Transverse colon (tissue), 4 donors: ENCODE measurements around the gene DYNC1H1. TPM values are rescaled to one million over a fixed set of nuclear protein-coding genes. Genes with fewer than 3 reads are reported as not detected.
"Not testable (repeated sequence)": the region's sequence is repeated elsewhere in the genome, so short reads cannot be mapped to it uniquely, and the experiment has no call there.

Source experiments
- DNase-seq: peaks from one replicate; pipeline ENCODE4 v3.0.0-alpha.2; 2019
- H3K27ac ChIP-seq, 4 donors: fragments of 200-600 bp; sonication (generic); 2 replicates each; pipeline ENCODE4 v1.5.1; 2016 to 2018; ENCODE audit warnings: inconsistent platforms in 4 of 4
- H3K27me3 ChIP-seq: fragments of 200-600 bp; sonication (generic); 2 replicates; pipeline ENCODE4 v1.5.1; 2017; ENCODE audit warnings: inconsistent platforms
- H3K36me3 ChIP-seq, 4 donors: fragments of 200-600 bp; sonication (generic); 2 replicates each; pipeline ENCODE4 v1.5.1; 2017 to 2019; ENCODE audit warnings: inconsistent platforms in 4 of 4
- H3K4me1 ChIP-seq, 4 donors: fragments of 200-600 bp; sonication (generic); 2 replicates each; pipeline ENCODE4 v1.5.1; 2017 to 2020; ENCODE audit warnings: inconsistent platforms in 4 of 4
- H3K4me3 ChIP-seq, 4 donors: fragments of 200-600 bp; sonication (generic); 1 replicate in 1 of 4; 2 replicates in 3 of 4; pipeline versions ENCODE4 v1.5.1 to v1.6.1; 2017 to 2019; ENCODE audit warnings: inconsistent platforms in 4 of 4
- H3K9me3 ChIP-seq, 2 donors: fragments of 200-600 bp; sonication (generic); 2 replicates each; pipeline ENCODE4 v1.5.1; 2017 to 2019; ENCODE audit warnings: inconsistent platforms in 2 of 2
- CTCF ChIP-seq, 5 experiments: fragments of 200-600 bp in 3 of 5; fragments of 450-650 bp in 2 of 5; sonication (generic) in 3 of 5; IDR thresholded peaks; 1 replicate in 2 of 5; 2 replicates in 3 of 5; pipeline ENCODE4 v1.5.1; 2016 to 2017; ENCODE audit warnings: antibody characterized with exemption in 5 of 5, inconsistent platforms in 3 of 5, mild to moderate bottlenecking in 2 of 5, moderate library complexity in 1 of 5
- EP300 ChIP-seq: sonication (generic); formaldehyde crosslinking; IDR thresholded peaks from one replicate; pipeline ENCODE4 v1.6.1; 2017; ENCODE audit warnings: antibody characterized with exemption, low read depth
- POLR2A ChIP-seq: fragments of 450-650 bp; IDR thresholded peaks from one replicate; pipeline ENCODE4 v1.6.1; 2016; ENCODE audit warnings: antibody characterized with exemption, mild to moderate bottlenecking, moderate library complexity
- POLR2AphosphoS5 ChIP-seq, 3 donors: sonication (generic); formaldehyde crosslinking; IDR thresholded peaks; one replicate each; pipeline ENCODE4 v1.6.1; 2016; ENCODE audit warnings: antibody characterized with exemption in 3 of 3
- WGBS, 2 donors: methylation state at CpG; one replicate each; pipeline ENCODE4 v1.1.5; 2018; ENCODE audit warnings: low coverage in 1 of 2; 5-methylcytosine and 5-hydroxymethylcytosine counted together
- in situ Hi-C, 4 donors: fragments of 200-750 bp; cut with MboI; loops; one replicate each; pipeline versions ENCODE4 v1.15.0 to v1.15.1; 2017; ENCODE audit warnings: low sequenced_read_pairs in 3 of 4, low pct_ligation_motif_present in 1 of 4, low pct_unique_long_range_greater_than_20kb in 1 of 4
- intact Hi-C: fragments of 100-400 bp; cut with DNase I; formaldehyde crosslinking; loops from one replicate; pipeline ENCODE4 v1.15.1; 2023; ENCODE audit warnings: low total_unique reads
- total RNA-seq, 4 donors: library from RNA; depleted of rRNA; stranded (reverse); fragments of >200 nt; gene quantifications; one replicate each; pipeline ENCODE4 v1.1.0, GENCODE V29; 2016

The DYNC1H1 gene
- total RNA-seq, 4 donors from 2014 or later: 471 to 647 (median 482) TPM

- intact Hi-C loops (no loop called here), in situ Hi-C loops (loop anchor here in 1 of 4 donors (25.0 kb wide), 1 partner anchor 254 kb away; the partner anchor contains the start of genes MOK and ZNF839)
- Histone ChIP-seq H3K4me1 (peaks cover 0 to 8% (median 3%) of the 10 kb centered on the region in 4 donors), H3K9me3 (no peaks in the 10 kb centered on the region), H3K4me3 (no peak overlapping the region), H3K27ac (no peak overlapping the region), H3K27me3 (no peaks in the 10 kb centered on the region), H3K36me3 (no peaks in the 10 kb centered on the region)
- TF ChIP-seq EP300 (no peak), CTCF (IDR thresholded peaks at IDR 0.05) (no peak), POLR2A (no peak), POLR2AphosphoS5 (IDR thresholded peaks at IDR 0.05) (no peak)
- no peak for DNase-seq
- WGBS, 2 donors: 64 to 67% methylated on average over 7 of the region's 7 CpGs
Observed at GRCh38 chr14:102058146-102058545, 93.8 kb downstream of the DYNC1H1 start.

- DNase-seq: no peak
- TF ChIP-seq EP300 (no peak), POLR2A (no peak), CTCF (IDR thresholded peaks at IDR 0.05) (no peak), POLR2AphosphoS5 (IDR thresholded peaks at IDR 0.05) (no peak)
- Histone ChIP-seq H3K27ac (no peak overlapping the region), H3K4me1 (peaks cover 4 to 16% (median 8%) of the 10 kb centered on the region in 4 donors), H3K36me3 (no peaks in the 10 kb centered on the region), H3K9me3 (no peaks in the 10 kb centered on the region), H3K27me3 (no peaks in the 10 kb centered on the region), H3K4me3 (no peak overlapping the region)
- in situ Hi-C loops (loop anchor here in 1 of 4 donors (25.0 kb wide), 1 partner anchor 253 kb away; the partner anchor contains the start of genes MOK and ZNF839), intact Hi-C loops (no loop called here)
- WGBS, 2 donors: 63 to 90% methylated on average over 2 to 5 of the region's 5 CpGs
Observed at GRCh38 chr14:102058961-102059360, 94.6 kb downstream of the DYNC1H1 start.

GRCh38 chr14:102063109-102063807 lies 98.9 kb downstream of the DYNC1H1 start:
- Histone ChIP-seq H3K9me3 (no peaks in the 10 kb centered on the region), H3K27me3 (no peaks in the 10 kb centered on the region), H3K27ac (peak overlapping the region; percentile 50 to 69 (median 62)), H3K4me1 (peaks cover 4 to 19% (median 8%) of the 10 kb centered on the region in 4 donors), H3K4me3 (peak overlapping the region in 1 of 4 donors; percentile 20), H3K36me3 (no peaks in the 10 kb centered on the region)
- in situ Hi-C loops: loop anchor here in 1 of 4 donors (25.0 kb wide), 1 partner anchor 249 kb away; the partner anchor contains the start of genes MOK and ZNF839
- 13 to 15% methylated on average over 6 to 26 of the region's 26 CpGs for WGBS, 2 donors
- intact Hi-C loops: no loop called here
- peak; percentile 90 for DNase-seq
- TF ChIP-seq EP300 (no peak), POLR2AphosphoS5 (IDR thresholded peaks at IDR 0.05) (peak in 1 of 3 donors; percentile 23), POLR2A (no peak), CTCF (IDR thresholded peaks at IDR 0.05) (peak; percentile 21 to 48 (median 35))

- H3K27me3 ChIP-seq: no peaks in the 10 kb centered on the region
- no peaks in the 10 kb centered on the region for H3K9me3 ChIP-seq
- in situ Hi-C loops (loop anchor here in 1 of 4 donors (25.0 kb wide), 1 partner anchor 248 kb away; the partner anchor contains the start of genes MOK and ZNF839), intact Hi-C loops (no loop called here)
- TF ChIP-seq EP300 (no peak), CTCF (IDR thresholded peaks at IDR 0.05) (no peak), POLR2AphosphoS5 (IDR thresholded peaks at IDR 0.05) (no peak)
- WGBS, 2 donors: 63 to 64% methylated on average over 4 to 14 of the region's 14 CpGs
- DNase-seq: no peak
- H3K27ac ChIP-seq: peak overlapping the region; percentile 50 to 69 (median 62)
- H3K4me3 ChIP-seq: peak overlapping the region in 1 of 4 donors; percentile 20
- no peaks in the 10 kb centered on the region for H3K36me3 ChIP-seq
- peaks cover 4 to 19% (median 8%) of the 10 kb centered on the region in 4 donors for H3K4me1 ChIP-seq
Observed at GRCh38 chr14:102063808-102064429, 99.5 kb downstream of the DYNC1H1 start.

GRCh38 chr14:102064590-102064989 lies 100.2 kb downstream of the DYNC1H1 start:
- intact Hi-C loops, H3K4me3 ChIP-seq, H3K9me3 ChIP-seq, H3K27ac ChIP-seq, H3K27me3 ChIP-seq, DNase-seq, H3K36me3 ChIP-seq: not testable (repeated sequence)
- 76 to 96% methylated on average over 5 to 8 of the region's 8 CpGs for WGBS, 2 donors
- in situ Hi-C loops: loop anchor here in 1 of 4 donors (25.0 kb wide), 1 partner anchor 248 kb away; the partner anchor contains the start of genes MOK and ZNF839
- peaks cover 4 to 19% (median 8%) of the 10 kb centered on the region in 4 donors for H3K4me1 ChIP-seq
